ENCODE measurements around the gene UNCX. TPM values are rescaled to one million over a fixed set of nuclear protein-coding genes. Genes with fewer than 3 reads are reported as not detected.
"Not testable (repeated sequence)": the region's sequence is repeated elsewhere in the genome, so short reads cannot be mapped to it uniquely, and the experiment has no call there.

UNCX gene
- total and polyA plus RNA-seq, 4 donors, result not detected

DNA sequence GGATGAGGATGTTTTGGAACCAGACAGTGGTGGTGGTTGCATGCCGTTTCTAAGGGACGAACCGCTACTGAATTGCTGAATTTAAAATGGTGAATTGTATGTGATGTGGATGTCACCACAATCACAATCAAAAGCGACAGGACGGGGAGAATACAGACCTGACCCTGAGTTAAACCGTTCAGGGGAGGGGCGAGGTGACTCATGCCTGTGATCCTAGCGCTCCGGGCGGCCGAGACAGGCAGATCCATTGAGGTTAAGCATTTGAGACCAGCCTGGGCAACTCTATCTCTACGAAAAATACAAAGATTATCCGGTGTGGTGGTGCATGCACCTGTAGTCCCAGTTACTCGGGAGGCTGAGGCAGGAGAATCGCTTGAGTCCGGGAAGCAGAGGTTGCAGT lies 46.4 kb downstream of the UNCX start:
- TF ChIP-seq, protein P1, sequence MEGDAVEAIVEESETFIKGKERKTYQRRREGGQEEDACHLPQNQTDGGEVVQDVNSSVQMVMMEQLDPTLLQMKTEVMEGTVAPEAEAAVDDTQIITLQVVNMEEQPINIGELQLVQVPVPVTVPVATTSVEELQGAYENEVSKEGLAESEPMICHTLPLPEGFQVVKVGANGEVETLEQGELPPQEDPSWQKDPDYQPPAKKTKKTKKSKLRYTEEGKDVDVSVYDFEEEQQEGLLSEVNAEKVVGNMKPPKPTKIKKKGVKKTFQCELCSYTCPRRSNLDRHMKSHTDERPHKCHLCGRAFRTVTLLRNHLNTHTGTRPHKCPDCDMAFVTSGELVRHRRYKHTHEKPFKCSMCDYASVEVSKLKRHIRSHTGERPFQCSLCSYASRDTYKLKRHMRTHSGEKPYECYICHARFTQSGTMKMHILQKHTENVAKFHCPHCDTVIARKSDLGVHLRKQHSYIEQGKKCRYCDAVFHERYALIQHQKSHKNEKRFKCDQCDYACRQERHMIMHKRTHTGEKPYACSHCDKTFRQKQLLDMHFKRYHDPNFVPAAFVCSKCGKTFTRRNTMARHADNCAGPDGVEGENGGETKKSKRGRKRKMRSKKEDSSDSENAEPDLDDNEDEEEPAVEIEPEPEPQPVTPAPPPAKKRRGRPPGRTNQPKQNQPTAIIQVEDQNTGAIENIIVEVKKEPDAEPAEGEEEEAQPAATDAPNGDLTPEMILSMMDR (IDR thresholded peaks at IDR 0.05; ENCODE audit: control extremely low read depth, extremely low read depth), result no peak

DNA sequence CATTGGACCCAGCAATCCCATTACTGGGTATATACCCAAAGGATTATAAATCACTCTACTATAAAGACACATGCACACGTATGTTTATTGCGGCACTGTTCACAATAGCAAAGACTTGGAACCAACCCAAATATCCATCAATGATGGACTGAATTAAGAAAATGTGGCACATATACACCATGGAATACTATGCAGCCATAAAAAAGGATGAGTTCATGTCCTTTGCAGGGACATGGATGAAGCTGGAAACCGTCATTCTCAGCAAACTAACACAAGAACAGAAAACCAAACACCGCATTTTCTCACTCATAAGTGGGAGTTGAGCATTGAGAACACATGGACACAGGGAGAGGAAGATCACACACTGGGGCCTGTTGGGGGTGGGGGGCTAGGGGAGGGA lies 47.2 kb downstream of the UNCX start:
- DNase-seq, result not testable (repeated sequence)
- peaks cover 0 to 11% (median 9%) of the 10 kb centered on the region in 3 donors for H3K27me3 ChIP-seq (ENCODE audit: control insufficient read depth in 3 of 3, insufficient read depth in 3 of 3, low read length in 2 of 3)

More for the DNA sequence above, 46.4 kb downstream of the UNCX start:
- 86 to 91% methylated on average over 16 of the region's 16 CpGs for WGBS, 2 donors
- ATAC-seq (ENCODE audit: insufficient read depth, low FRiP score), result no peak
- Histone ChIP-seq H3K9me3 (ENCODE audit: control insufficient read depth in 4 of 4, insufficient read depth in 3 of 4, low read length in 3 of 4) (peaks cover 0 to 6% (median 0%) of the 10 kb centered on the region in 4 donors), H3K4me1 (ENCODE audit: control insufficient read depth in 5 of 5, insufficient read depth in 5 of 5, low read length in 5 of 5) (no peaks in the 10 kb centered on the region), H3K36me3 (ENCODE audit: control insufficient read depth in 4 of 4, insufficient read depth in 4 of 4, low read length in 4 of 4) (no peaks in the 10 kb centered on the region), H3K4me3 (no peak overlapping the region), H3K27ac (ENCODE audit: low read depth in 1 of 2, low read length in 1 of 2) (no peak overlapping the region), H3K9ac (ENCODE audit: insufficient read depth in 1 of 2, low read length in 2 of 2) (no peak overlapping the region), H3K27me3 (ENCODE audit: control insufficient read depth in 3 of 3, insufficient read depth in 3 of 3, low read length in 2 of 3) (peaks cover 0 to 16% (median 8%) of the 10 kb centered on the region in 3 donors)
- DNase-seq, result no peak

DNA sequence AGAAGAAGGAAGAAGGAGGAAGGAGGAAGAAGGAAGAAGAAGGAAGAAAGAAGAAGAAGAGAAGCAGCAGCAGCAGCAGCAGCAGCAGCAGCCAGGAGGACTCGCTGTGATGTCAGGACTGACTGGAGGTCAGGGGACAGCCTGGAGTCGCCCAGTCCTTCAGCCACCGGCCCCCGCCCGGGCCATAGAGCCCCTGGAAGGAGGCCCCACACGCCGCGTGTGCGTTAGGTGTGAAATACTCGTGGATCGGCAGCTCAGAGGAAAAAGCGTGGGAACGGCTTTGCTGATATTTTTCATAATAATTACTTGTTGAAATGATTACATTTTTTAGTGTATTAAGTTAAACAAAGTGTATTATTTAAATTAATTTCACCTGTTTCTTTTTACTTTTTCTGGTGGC lies 48.4 kb downstream of the UNCX start:
- H3K9me3 ChIP-seq (ENCODE audit: control insufficient read depth in 4 of 4, insufficient read depth in 3 of 4, low read length in 3 of 4), result peaks cover 0 to 3% (median 0%) of the 10 kb centered on the region in 4 donors
- H3K4me1 ChIP-seq (ENCODE audit: control insufficient read depth in 5 of 5, insufficient read depth in 5 of 5, low read length in 5 of 5), result no peaks in the 10 kb centered on the region
- H3K36me3 ChIP-seq (ENCODE audit: control insufficient read depth in 4 of 4, insufficient read depth in 4 of 4, low read length in 4 of 4), result no peaks in the 10 kb centered on the region
- peaks cover 0 to 15% (median under 1%) of the 10 kb centered on the region in 3 donors for H3K27me3 ChIP-seq (ENCODE audit: control insufficient read depth in 3 of 3, insufficient read depth in 3 of 3, low read length in 2 of 3)
- 64 to 75% methylated on average over 13 of the region's 13 CpGs for WGBS, 2 donors
- H3K27ac ChIP-seq (ENCODE audit: low read depth in 1 of 2, low read length in 1 of 2), result no peak overlapping the region
- H3K9ac ChIP-seq (ENCODE audit: insufficient read depth in 1 of 2, low read length in 2 of 2), result no peak overlapping the region
- TF ChIP-seq, protein P1 (IDR thresholded peaks at IDR 0.05; ENCODE audit: control extremely low read depth, extremely low read depth), result no peak
- DNase-seq (no peak), ATAC-seq (ENCODE audit: insufficient read depth, low FRiP score) (no peak)
- H3K4me3 ChIP-seq, result no peak overlapping the region

More for the DNA sequence above, 47.2 kb downstream of the UNCX start:
- not testable (repeated sequence) for ATAC-seq (ENCODE audit: insufficient read depth, low FRiP score); H3K9me3 ChIP-seq (ENCODE audit: control insufficient read depth in 4 of 4, insufficient read depth in 3 of 4, low read length in 3 of 4); H3K9ac ChIP-seq (ENCODE audit: insufficient read depth in 1 of 2, low read length in 2 of 2); H3K36me3 ChIP-seq (ENCODE audit: control insufficient read depth in 4 of 4, insufficient read depth in 4 of 4, low read length in 4 of 4); H3K4me3 ChIP-seq; H3K27ac ChIP-seq (ENCODE audit: low read depth in 1 of 2, low read length in 1 of 2); H3K4me1 ChIP-seq (ENCODE audit: control insufficient read depth in 5 of 5, insufficient read depth in 5 of 5, low read length in 5 of 5)
- WGBS, 2 donors, result 72 to 77% methylated on average over 4 of the region's 4 CpGs

DNA sequence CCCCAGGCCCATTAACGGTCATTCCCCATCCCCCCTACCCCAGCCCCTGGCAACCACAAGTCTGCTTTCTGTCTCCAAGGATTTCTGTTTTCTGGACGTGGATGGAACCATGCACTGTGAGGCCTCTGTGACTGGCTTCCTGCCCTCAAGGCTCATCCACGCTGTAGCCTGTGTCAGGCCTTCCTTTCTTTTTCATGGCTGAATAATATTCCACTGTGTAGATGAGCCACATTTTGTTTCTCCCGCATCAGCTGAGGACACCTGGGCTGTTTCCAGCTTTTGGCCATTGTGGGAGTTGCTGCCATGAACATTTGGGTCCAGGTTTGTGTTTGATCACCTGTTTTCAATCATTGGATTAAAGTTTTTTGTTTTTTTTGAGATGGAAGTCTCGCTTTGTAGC lies 50.0 kb downstream of the UNCX start:
- DNase-seq (no peak), ATAC-seq (ENCODE audit: insufficient read depth, low FRiP score) (no peak)
- H3K27me3 ChIP-seq (ENCODE audit: control insufficient read depth in 3 of 3, insufficient read depth in 3 of 3, low read length in 2 of 3), result peaks cover 0 to 15% (median 0%) of the 10 kb centered on the region in 3 donors
- no peak overlapping the region for H3K27ac ChIP-seq (ENCODE audit: low read depth in 1 of 2, low read length in 1 of 2)
- H3K36me3 ChIP-seq (ENCODE audit: control insufficient read depth in 4 of 4, insufficient read depth in 4 of 4, low read length in 4 of 4), result no peaks in the 10 kb centered on the region
- H3K4me1 ChIP-seq (ENCODE audit: control insufficient read depth in 5 of 5, insufficient read depth in 5 of 5, low read length in 5 of 5), result no peaks in the 10 kb centered on the region
- no peak overlapping the region for H3K9ac ChIP-seq (ENCODE audit: insufficient read depth in 1 of 2, low read length in 2 of 2)
- H3K4me3 ChIP-seq, result no peak overlapping the region
- 79 to 87% methylated on average over 5 of the region's 5 CpGs for WGBS, 2 donors
- TF ChIP-seq, protein P1 (IDR thresholded peaks at IDR 0.05; ENCODE audit: control extremely low read depth, extremely low read depth), result no peak
- H3K9me3 ChIP-seq (ENCODE audit: control insufficient read depth in 4 of 4, insufficient read depth in 3 of 4, low read length in 3 of 4), result peaks cover 0 to 2% (median 0%) of the 10 kb centered on the region in 4 donors

All from lung (tissue), 12 donors.